GM12875 (cell line): ENCODE data around the gene PATJ.

Source experiments
- H3K4me3 ChIP-seq: one replicate; pipeline ENCODE4 v1.5.1; 2011; ENCODE audit warnings: low read depth, low read length, control low read depth
- TF ChIP-seq, protein P1 (sequence below): IDR thresholded peaks from 2 replicates; pipeline ENCODE4 v1.5.1; 2011; ENCODE audit warnings: low read depth, mild to moderate bottlenecking, control low read depth, inconsistent platforms, low read length, moderate library complexity, borderline replicate concordance; ENCODE audit not compliant: insufficient read depth

The PATJ gene

DNA sequence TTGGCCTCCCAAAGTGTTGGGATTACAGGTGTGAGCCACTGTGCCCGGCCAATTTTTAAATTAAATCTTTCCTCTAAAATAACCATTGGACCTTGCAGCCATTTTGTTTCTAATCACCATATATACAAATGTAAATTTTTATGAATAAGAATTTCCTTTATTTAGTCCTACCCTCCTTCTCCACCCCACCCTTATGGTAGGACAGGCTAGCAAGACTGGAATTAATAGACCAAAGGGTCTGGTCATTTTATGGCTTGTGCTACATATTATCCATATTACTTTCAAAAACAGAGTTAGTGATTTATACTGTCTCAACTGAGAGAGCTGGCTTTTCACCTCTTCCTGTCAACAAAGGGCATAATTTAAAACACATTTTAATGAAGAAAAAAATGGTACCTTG, 478.9 kb downstream of the PATJ start:
- TF ChIP-seq, protein P1, sequence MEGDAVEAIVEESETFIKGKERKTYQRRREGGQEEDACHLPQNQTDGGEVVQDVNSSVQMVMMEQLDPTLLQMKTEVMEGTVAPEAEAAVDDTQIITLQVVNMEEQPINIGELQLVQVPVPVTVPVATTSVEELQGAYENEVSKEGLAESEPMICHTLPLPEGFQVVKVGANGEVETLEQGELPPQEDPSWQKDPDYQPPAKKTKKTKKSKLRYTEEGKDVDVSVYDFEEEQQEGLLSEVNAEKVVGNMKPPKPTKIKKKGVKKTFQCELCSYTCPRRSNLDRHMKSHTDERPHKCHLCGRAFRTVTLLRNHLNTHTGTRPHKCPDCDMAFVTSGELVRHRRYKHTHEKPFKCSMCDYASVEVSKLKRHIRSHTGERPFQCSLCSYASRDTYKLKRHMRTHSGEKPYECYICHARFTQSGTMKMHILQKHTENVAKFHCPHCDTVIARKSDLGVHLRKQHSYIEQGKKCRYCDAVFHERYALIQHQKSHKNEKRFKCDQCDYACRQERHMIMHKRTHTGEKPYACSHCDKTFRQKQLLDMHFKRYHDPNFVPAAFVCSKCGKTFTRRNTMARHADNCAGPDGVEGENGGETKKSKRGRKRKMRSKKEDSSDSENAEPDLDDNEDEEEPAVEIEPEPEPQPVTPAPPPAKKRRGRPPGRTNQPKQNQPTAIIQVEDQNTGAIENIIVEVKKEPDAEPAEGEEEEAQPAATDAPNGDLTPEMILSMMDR = no peak
- no peak overlapping the region for H3K4me3 ChIP-seq

DNA sequence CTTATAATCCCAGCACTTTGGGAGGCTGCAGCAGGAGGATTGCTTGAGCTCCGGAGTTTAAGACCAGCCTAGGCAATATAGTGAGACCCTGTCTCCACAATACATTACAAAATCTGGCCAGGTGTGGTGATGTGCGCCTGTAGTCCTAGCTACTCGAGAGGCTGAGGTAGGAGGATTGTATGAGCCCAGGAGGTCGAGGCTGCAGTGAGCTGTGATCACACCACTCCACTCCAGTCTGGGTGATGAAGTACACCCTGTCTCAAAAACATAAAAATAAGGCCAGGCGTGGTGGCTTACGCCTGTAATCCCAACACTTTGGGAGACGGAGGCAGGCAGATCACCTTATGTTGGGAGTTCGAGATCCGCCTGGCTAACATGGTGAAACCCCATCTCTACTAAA, 480.0 kb downstream of the PATJ start:
- H3K4me3 ChIP-seq = no peak overlapping the region
- TF ChIP-seq, protein P1 = no peak

DNA sequence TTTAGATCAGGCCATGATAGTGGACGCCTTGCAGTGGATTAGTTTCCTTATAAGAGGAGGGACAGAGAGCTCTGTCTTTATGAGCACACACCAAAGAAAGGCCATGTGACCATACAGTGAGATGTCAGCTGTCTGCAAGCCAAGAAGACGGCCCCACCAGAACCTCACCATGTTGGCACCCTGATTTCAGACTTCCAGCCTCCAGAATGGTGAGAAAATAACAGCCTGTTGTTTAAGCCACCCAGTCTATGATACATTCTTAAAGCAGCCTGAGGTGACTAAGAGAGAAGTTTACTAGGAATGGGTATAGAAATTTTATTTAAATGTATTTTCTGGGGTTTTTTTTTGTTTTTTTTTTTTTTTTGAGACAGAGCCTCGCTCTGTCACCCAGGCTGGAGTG, 481.9 kb downstream of the PATJ start:
- TF ChIP-seq, protein P1 = no peak
- H3K4me3 ChIP-seq = no peak overlapping the region

DNA sequence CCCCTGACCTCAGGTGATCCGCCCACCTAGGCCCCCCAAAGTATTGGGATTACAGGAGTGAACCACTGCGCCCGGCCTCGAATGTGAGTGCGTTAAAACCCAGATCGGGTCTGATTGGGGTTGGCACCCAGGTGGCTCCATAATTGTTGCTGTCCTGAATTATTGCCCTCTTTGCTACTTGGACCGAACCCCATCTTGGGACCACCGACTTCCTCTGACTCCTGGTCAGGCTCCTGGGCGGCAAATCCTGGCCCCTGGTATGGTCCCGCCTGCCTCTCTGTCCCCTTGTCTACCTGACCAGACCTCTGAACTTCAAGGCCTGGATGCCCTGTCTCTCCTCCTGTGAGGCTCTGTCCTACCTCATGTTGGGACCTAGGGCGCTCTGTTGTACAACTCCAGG, 485.2 kb downstream of the PATJ start:
- TF ChIP-seq, protein P1 = no peak
- no peak overlapping the region for H3K4me3 ChIP-seq
